SK-N-SH treated with all-trans-retinoic acid at 6 μM for 48 hours (cell line): ENCODE results near the gene COL12A1.

Source experiments
- ATAC-seq: fragments of 200-7000 bp; cut with Tn5 transposase; 3 replicates; pipeline ENCODE4 v1.9.1; 2020; ENCODE audit warnings: mild to moderate bottlenecking, moderate library complexity
- ARNTL ChIP-seq: fragments of 450-650 bp; formaldehyde crosslinking; IDR thresholded peaks from 2 replicates; pipeline ENCODE4 v1.5.0; 2020; ENCODE audit warnings: low read depth, mild to moderate bottlenecking, moderate library complexity, borderline replicate concordance
- BACH2 ChIP-seq: fragments of 250-450 bp; sonication (Bioruptor Pico); IDR thresholded peaks from 2 replicates; pipeline ENCODE4 v1.9.0; 2021; ENCODE audit warnings: mild to moderate bottlenecking, borderline replicate concordance
- CREB5 ChIP-seq: fragments of 250-450 bp; sonication (Bioruptor Pico); IDR thresholded peaks from 2 replicates; pipeline ENCODE4 v1.5.1; 2020; ENCODE audit warnings: low read depth, mild to moderate bottlenecking, moderate library complexity
- CSDC2 ChIP-seq: fragments of 250-450 bp; sonication (Bioruptor Pico); IDR thresholded peaks from 2 replicates; pipeline ENCODE4 v1.5.0; 2020; ENCODE audit warnings: mild to moderate bottlenecking, moderate library complexity
- CSRNP3 ChIP-seq: fragments of 250-450 bp; sonication (Bioruptor Pico); IDR thresholded peaks from 2 replicates; pipeline ENCODE4 v1.5.1; 2021; ENCODE audit warnings: mild to moderate bottlenecking, moderate library complexity
- ESRRG ChIP-seq: fragments of 250-450 bp; sonication (Bioruptor Pico); IDR thresholded peaks from 2 replicates; pipeline ENCODE4 v1.6.1; 2021; ENCODE audit warnings: mild to moderate bottlenecking
- GLIS3 ChIP-seq: fragments of 250-450 bp; sonication (Bioruptor Pico); IDR thresholded peaks from 2 replicates; pipeline ENCODE4 v1.5.0; 2020; ENCODE audit warnings: mild to moderate bottlenecking, moderate library complexity
- ISL1 ChIP-seq: fragments of 250-450 bp; sonication (Bioruptor Pico); IDR thresholded peaks from 2 replicates; pipeline ENCODE4 v2.1.2; 2022; ENCODE audit warnings: mild to moderate bottlenecking, moderate library complexity
- OSR1 ChIP-seq: fragments of 250-450 bp; sonication (Bioruptor Pico); IDR thresholded peaks from 2 replicates; pipeline ENCODE4 v1.8.0; 2022; ENCODE audit warnings: moderate library complexity, mild to moderate bottlenecking, inconsistent platforms
- PATZ1 ChIP-seq: fragments of 250-450 bp; sonication (Bioruptor Pico); IDR thresholded peaks from 2 replicates; pipeline ENCODE4 v1.8.0; 2020; ENCODE audit warnings: mild to moderate bottlenecking, moderate library complexity, borderline replicate concordance
- POU6F1 ChIP-seq: fragments of 250-450 bp; sonication (Bioruptor Pico); IDR thresholded peaks from 2 replicates; pipeline ENCODE4 v1.8.0; 2021; ENCODE audit warnings: low read depth, mild to moderate bottlenecking, moderate library complexity, borderline replicate concordance
- PPARA ChIP-seq: fragments of 250-450 bp; sonication (Bioruptor Pico); IDR thresholded peaks from 2 replicates; pipeline ENCODE4 v1.5.0; 2020; ENCODE audit warnings: mild to moderate bottlenecking, borderline replicate concordance
- RARB ChIP-seq: fragments of 250-450 bp; sonication (Bioruptor Pico); IDR thresholded peaks from 2 replicates; pipeline ENCODE4 v1.8.0; 2021; ENCODE audit warnings: mild to moderate bottlenecking, moderate library complexity
- SNAI2 ChIP-seq: fragments of 250-450 bp; sonication (Bioruptor Pico); IDR thresholded peaks from 2 replicates; pipeline ENCODE4 v1.5.0; 2020; ENCODE audit warnings: mild to moderate bottlenecking, moderate library complexity
- TCF4 ChIP-seq: fragments of 250-450 bp; sonication (Bioruptor Pico); IDR thresholded peaks from 2 replicates; pipeline ENCODE4 v1.8.0; 2021; ENCODE audit warnings: mild to moderate bottlenecking, moderate library complexity, borderline replicate concordance
- TOX ChIP-seq: fragments of 250-450 bp; sonication (Bioruptor Pico); IDR thresholded peaks from 2 replicates; pipeline ENCODE4 v1.8.0; 2021; ENCODE audit warnings: mild to moderate bottlenecking, moderate library complexity, borderline replicate concordance
- TSHZ2 ChIP-seq: fragments of 250-450 bp; sonication (Bioruptor Pico); IDR thresholded peaks from 2 replicates; pipeline ENCODE4 v1.5.0; 2020; ENCODE audit warnings: mild to moderate bottlenecking, moderate library complexity
- ZC3H10 ChIP-seq: fragments of 250-450 bp; sonication (Bioruptor Pico); IDR thresholded peaks from 2 replicates; pipeline ENCODE4 v1.5.1; 2021; ENCODE audit warnings: mild to moderate bottlenecking, moderate library complexity
- ZFP30 ChIP-seq: fragments of 450-650 bp; formaldehyde crosslinking; IDR thresholded peaks from 2 replicates; pipeline ENCODE4 v1.5.0; 2022; ENCODE audit warnings: mild to moderate bottlenecking, moderate library complexity
- ZNF565 ChIP-seq: fragments of 450-650 bp; formaldehyde crosslinking; conservative IDR thresholded peaks from 2 replicates; pipeline ENCODE4 v1.5.0; 2020; ENCODE audit warnings: low read depth, mild to moderate bottlenecking, moderate library complexity
- ZNF70 ChIP-seq: fragments of 450-650 bp; formaldehyde crosslinking; IDR thresholded peaks from 2 replicates; pipeline ENCODE4 v1.5.0; 2020; ENCODE audit warnings: mild to moderate bottlenecking, moderate library complexity
- ZNF8 ChIP-seq: fragments of 450-650 bp; formaldehyde crosslinking; IDR thresholded peaks from 2 replicates; pipeline ENCODE4 v1.5.0; 2020; ENCODE audit warnings: mild to moderate bottlenecking, moderate library complexity

Gene COL12A1

GRCh38 chr6:75205776-75206575 lies at the start of gene COL12A1:
TSS of gene COL12A1 (minus strand) at chr6:75206053. CDS start at chr6:75202792, 3,261 bp downstream.
- TF ChIP-seq TOX (no peak), SNAI2 (no peak), TCF4 (CRISPR knock-in tag) (no peak), ARNTL (CRISPR knock-in tag) (no peak), ESRRG (CRISPR knock-in tag) (no peak), PATZ1 (CRISPR knock-in tag) (no peak), ZNF8 (CRISPR knock-in tag) (no peak), CSRNP3 (CRISPR knock-in tag) (no peak), POU6F1 (CRISPR knock-in tag) (no peak), BACH2 (CRISPR knock-in tag) (no peak), ZC3H10 (CRISPR knock-in tag) (no peak), ZNF70 (CRISPR knock-in tag) (no peak), PPARA (CRISPR knock-in tag) (no peak), CSDC2 (CRISPR knock-in tag) (no peak), ZFP30 (no peak), ZNF565 (no peak), OSR1 (CRISPR knock-in tag) (no peak), RARB (CRISPR knock-in tag) (no peak), GLIS3 (CRISPR knock-in tag) (no peak)
- peak; percentile 39 for ATAC-seq

- TF ChIP-seq CSDC2 (CRISPR knock-in tag) (no peak), GLIS3 (CRISPR knock-in tag) (no peak), BACH2 (CRISPR knock-in tag) (no peak), ZFP30 (no peak), POU6F1 (CRISPR knock-in tag) (no peak), ARNTL (CRISPR knock-in tag) (no peak), RARB (CRISPR knock-in tag) (no peak), PPARA (CRISPR knock-in tag) (no peak), ESRRG (CRISPR knock-in tag) (no peak), CREB5 (CRISPR knock-in tag) (no peak), ISL1 (no peak), ZNF70 (CRISPR knock-in tag) (no peak), ZNF8 (CRISPR knock-in tag) (no peak), TCF4 (CRISPR knock-in tag) (no peak), OSR1 (CRISPR knock-in tag) (no peak), SNAI2 (no peak)
- ATAC-seq: no peak
Measured at GRCh38 chr6:75250552-75250951, 44.7 kb upstream of the COL12A1 start.

GRCh38 chr6:75249837-75250236 lies 44.0 kb upstream of the COL12A1 start:
- no peak for TF ChIP-seq ARNTL (CRISPR knock-in tag)
- no peak for TF ChIP-seq CSDC2 (CRISPR knock-in tag)
- no peak for TF ChIP-seq TSHZ2
- no peak for TF ChIP-seq OSR1 (CRISPR knock-in tag)
- TF ChIP-seq SNAI2: no peak
- no peak for TF ChIP-seq ISL1
- no peak for TF ChIP-seq TCF4 (CRISPR knock-in tag)
- no peak for TF ChIP-seq CREB5 (CRISPR knock-in tag)
- no peak for TF ChIP-seq GLIS3 (CRISPR knock-in tag)
- TF ChIP-seq ZNF565: no peak
- TF ChIP-seq, all 23 proteins: peak for 0
- ATAC-seq: no peak
